ENCODE data around the gene BPIFB1.

The BPIFB1 gene

DNA sequence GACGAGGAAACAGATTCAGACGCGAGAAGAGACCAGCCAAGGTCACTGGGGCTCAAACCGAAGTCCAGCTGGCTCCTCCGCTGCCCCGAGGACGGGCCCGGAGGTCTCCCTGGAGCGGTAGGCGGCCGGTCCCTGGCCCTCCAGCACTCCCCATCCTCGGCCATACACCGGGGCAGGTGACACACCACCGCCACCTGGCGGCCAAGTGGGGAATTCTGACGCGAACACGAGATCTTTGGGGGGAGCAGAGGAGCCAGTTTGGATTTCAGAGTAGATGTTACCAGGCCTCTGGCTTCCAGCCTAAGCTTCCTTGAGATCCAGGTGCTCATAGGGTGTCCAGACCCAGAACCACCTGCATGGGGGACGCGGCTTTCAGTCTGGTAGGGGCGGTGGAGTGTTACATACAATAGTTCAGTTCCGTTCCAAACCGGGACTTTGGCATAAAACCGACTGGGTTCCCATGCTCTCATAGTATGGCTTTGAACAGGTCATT, 16.1 kb downstream of the BPIFB1 start:
- DNase-seq, result no peak

- DNase-seq, result no peak
Measured at GRCh38 chr20:33301192-33301930, 18.3 kb downstream of the BPIFB1 start.

DNA sequence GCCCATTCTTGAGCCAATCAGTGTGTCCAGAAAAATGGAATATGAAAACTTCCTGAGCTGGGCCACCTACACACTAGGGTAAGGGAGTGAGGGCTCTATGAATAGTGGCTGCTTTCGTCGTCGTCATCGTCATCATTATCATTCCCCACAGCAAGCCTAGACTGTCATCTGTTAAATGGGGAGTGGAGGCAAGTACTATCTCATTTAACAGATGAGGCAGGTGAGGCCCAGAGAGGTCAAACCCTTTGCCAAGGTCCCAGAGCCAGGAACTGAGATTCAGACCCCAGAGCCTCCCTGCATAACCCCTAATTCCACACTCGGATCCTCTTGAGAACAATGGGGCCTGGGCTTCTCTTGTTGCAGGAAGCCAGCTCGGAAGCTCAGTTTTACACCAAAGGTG, 20.6 kb downstream of the BPIFB1 start:
- no peak for DNase-seq

GRCh38 chr20:33304046-33304445, 21.0 kb downstream of the BPIFB1 start:
- no peak for DNase-seq

- DNase-seq, result no peak
Measured at GRCh38 chr20:33305589-33306057, 22.6 kb downstream of the BPIFB1 start.

DNA sequence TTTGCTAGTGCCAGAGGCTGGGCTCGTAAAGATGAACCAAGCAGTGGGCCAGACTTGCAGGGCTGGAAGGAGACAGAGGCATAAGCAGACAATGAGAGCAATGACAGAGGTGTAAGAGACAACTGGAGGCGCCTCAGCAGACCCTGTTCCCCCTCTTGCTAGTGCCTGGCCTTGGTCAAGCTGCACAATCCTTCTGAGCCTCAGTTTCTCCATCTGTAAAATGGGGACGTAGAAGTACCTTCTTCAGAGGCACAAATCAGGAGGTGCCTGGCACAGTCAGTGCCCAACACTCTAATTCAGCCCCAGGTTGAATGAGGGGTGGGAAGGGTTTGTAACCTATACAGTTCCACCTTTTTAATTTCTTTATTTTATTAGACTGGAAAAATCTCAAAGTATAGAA, 23.2 kb downstream of the BPIFB1 start:
- DNase-seq, result no peak

DNA sequence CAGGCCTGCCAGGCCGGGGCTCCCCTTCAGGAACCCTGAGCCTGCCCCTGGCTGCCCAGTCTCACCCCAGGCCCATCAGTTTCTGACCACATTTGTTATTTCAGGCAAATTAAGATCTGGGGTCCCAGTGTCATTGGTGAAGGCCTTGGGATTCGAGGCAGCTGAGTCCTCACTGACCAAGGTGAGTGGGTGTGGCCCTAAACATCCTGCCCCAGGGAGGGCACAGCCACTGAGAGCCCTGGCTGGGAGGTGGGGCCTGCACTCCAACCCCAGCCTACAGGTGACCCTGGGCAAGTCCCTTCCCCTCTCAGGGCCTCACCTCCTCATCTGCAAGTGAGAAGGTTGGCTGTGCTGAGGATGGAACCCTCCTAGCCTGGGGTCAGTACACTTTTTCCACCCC, 23.8 kb downstream of the BPIFB1 start:
- DNase-seq, result no peak

GRCh38 chr20:33308668-33309067, 25.7 kb downstream of the BPIFB1 start:
- DNase-seq, result no peak

DNA sequence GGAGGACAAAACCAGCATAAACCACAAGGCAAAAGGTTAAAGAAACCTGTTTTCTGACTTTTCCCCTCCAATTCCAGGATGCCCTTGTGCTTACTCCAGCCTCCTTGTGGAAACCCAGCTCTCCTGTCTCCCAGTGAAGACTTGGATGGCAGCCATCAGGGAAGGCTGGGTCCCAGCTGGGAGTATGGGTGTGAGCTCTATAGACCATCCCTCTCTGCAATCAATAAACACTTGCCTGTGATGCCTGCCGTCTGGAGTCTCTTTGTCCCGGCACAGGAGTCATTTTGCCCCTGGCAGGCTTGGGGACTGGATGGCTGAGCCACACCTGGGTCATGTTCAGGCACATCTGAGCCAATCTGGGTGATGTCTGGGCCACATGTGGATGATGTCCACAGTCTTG, 26.6 kb downstream of the BPIFB1 start:
- DNase-seq, result no peak

- DNase-seq, result no peak
Measured at GRCh38 chr20:33310327-33310899, 27.4 kb downstream of the BPIFB1 start.

- DNase-seq, result no peak
Measured at GRCh38 chr20:33311011-33311410, 28.0 kb downstream of the BPIFB1 start.

GRCh38 chr20:33311996-33312395, 29.0 kb downstream of the BPIFB1 start:
- DNase-seq, result no peak

GRCh38 chr20:33312583-33312982, 29.6 kb downstream of the BPIFB1 start:
- no peak for DNase-seq

DNA sequence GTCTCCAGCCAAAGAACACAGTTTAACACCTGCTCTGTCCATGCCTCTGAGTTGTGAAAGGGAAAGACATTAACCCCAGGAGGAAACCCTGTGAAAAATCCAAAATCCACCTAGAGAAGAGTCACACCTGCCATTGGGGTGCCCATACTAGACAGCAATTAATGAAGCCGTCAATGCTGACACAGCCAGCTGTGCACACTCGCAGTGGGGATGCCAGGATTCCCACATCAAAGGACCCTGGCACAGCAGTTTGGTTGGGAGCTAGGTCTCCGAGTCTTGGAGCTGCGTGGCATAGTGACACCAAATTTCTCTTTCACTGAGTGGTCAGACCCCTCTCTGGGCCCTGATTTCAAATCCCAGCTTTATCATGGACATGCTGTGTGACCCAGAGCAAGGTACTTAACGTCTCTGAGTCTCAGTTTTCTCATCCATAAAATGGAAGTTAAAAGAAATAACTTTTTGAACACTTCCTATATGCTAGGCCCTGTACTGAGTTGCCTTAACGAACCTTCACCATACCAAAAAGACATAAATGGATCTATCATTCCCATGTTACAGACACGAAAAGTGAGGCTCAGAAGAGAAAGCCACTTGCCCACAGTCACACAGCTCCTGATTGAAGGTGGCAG, 30.8 kb downstream of the BPIFB1 start:
- no peak for DNase-seq

GRCh38 chr20:33316343-33316742, 33.3 kb downstream of the BPIFB1 start:
- DNase-seq, result no peak

DNA sequence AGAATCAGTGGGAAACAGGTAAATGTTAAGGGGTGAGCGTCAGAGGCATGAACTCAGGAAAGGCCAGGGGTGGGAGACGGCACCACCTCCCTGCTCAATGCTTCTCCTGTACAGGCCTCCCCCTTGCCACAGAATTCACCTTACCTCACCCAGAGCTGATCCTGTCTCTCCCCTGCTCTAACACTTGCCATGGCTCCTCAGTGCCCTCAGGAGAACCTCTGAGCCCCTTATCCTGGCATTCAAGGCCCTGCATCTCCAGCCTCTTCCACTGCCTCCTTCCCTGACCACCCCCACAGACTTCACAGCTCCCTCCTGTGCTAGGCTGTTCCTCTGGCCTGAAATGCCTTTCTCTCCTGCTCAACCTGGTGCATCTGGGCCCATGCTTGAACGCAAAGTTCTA, 33.9 kb downstream of the BPIFB1 start:
- no peak for DNase-seq

GRCh38 chr20:33317424-33318095, 34.5 kb downstream of the BPIFB1 start:
- no peak for DNase-seq

DNA sequence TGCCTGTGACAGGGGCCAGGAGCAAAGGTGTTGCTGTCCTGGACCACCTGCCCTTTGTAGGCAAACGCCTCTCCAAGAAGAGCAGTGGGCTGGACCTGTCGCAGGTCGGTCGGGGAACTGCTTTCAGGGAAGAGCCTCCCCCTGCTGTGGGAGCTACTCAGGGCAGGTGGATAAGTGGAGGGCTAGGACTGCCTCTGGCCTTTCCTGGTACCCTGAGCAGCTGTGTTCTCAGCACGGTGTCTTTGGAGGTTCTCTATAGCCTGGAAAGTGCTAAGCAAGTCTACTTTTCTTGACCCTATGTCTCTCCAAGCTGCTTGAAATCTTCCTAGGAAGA, 35.0 kb downstream of the BPIFB1 start:
- DNase-seq, result no peak

DNA sequence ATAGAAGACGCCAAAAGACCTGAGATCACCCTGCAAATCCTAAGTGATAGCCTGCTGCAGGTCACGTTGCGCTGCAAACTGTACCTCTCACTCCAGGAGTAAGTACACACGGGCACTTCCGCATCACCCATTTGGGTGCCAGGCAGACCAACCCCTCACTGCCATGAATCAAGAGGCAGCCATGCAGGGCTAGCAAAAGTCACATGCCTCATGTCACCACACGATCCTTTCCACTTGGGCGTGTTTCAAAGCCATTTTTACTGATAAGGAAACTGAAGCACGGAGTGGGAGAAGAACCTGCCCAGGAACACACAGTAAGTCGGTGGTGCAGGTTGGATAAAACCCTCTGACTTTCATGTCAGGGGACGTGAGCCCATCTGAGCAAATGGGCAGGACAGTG, 37.0 kb downstream of the BPIFB1 start:
- no peak for DNase-seq

- no peak for DNase-seq
Measured at GRCh38 chr20:33322456-33322855, 39.4 kb downstream of the BPIFB1 start.

DNA sequence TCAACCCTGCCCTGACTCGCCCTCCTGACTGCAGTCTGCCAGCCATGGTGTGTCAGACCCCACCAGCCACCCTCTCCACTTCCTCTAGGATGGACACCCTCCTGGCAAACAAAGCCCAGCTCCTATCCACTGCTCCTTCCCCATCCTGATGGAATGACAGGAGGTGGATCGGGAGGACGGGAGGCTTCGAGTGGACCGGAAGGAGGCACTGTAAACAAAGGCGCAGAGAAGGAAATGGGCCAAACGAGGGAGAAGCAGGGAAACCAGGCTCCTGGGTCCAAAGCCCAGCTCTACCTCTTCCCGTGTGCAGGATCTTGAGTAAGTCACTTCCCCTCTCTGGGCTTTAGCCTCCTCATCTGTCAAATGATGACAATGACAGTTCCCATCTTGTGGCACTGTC, 40.2 kb downstream of the BPIFB1 start:
- no peak for DNase-seq

- DNase-seq, result no peak
Measured at GRCh38 chr20:33325350-33325749, 42.3 kb downstream of the BPIFB1 start.
